Measurements from ENCODE around the gene NBEAL2. TPM values are rescaled to one million over a fixed set of nuclear protein-coding genes. Genes with fewer than 3 reads are reported as not detected.

NBEAL2 gene
- total RNA-seq, 1 donor from 2014 or later: 115 TPM

- Mint-ChIP-seq H3K36me3 (peaks cover 42% of the 10 kb centered on the region), H3K27me3 (no peaks in the 10 kb centered on the region), H3K9me3 (peaks cover 9% of the 10 kb centered on the region), H3K4me3 (peak overlapping the region; percentile 65), H3K27ac (peak overlapping the region; percentile 97), H3K4me1 (ENCODE audit: unreplicated experiment) (peaks cover 69% of the 10 kb centered on the region)
- TF ChIP-seq CTCF (conservative IDR thresholded peaks at IDR 0.05): no peak
- DNase-seq (ENCODE audit: extremely low spot score, unreplicated experiment): no peak
These were observed 36.8 kb upstream of the NBEAL2 start for GRCh38 chr3:46942481-46943236.

- H3K9me3 Mint-ChIP-seq: peaks cover 9% of the 10 kb centered on the region
- no peak for TF ChIP-seq CTCF (conservative IDR thresholded peaks at IDR 0.05)
- peaks cover 42% of the 10 kb centered on the region for H3K36me3 Mint-ChIP-seq
- peak overlapping the region; percentile 97 for H3K27ac Mint-ChIP-seq
- no peaks in the 10 kb centered on the region for H3K27me3 Mint-ChIP-seq
- H3K4me3 Mint-ChIP-seq: peak overlapping the region; percentile 65
- peaks cover 72% of the 10 kb centered on the region for H3K4me1 Mint-ChIP-seq (ENCODE audit: unreplicated experiment)
- DNase-seq (ENCODE audit: extremely low spot score, unreplicated experiment): no peak
These were observed 36.0 kb upstream of the NBEAL2 start for GRCh38 chr3:46943237-46944187.

- no peak for DNase-seq (ENCODE audit: extremely low spot score, unreplicated experiment)
- Mint-ChIP-seq H3K4me1 (ENCODE audit: unreplicated experiment) (peaks cover 79% of the 10 kb centered on the region), H3K27ac (peak overlapping the region; percentile 97)
These were observed 35.3 kb upstream of the NBEAL2 start for GRCh38 chr3:46944191-46944590.

DNA sequence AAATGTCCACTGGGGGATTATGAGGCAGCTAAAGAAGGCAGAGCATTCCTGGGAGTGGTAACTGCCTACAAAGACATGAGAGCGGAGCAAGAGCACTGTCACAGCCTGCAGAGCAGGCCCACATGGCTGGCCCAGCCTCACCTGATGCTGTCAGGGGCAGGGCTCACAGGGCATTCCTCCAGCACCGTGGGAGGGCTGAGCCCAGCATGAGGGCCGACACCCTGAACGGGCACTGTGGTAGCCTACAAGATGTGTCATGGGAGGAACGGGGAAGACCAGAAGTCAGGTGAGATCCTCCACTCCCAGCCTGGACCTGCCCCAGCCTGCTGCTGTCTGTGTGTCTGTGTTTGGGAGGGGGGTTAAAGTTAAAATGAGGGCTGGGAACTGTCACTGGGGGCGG, 33.0 kb upstream of the NBEAL2 start:
- peak overlapping the region; percentile 97 for H3K27ac Mint-ChIP-seq
- no peak for TF ChIP-seq CTCF (conservative IDR thresholded peaks at IDR 0.05)
- peaks cover 34% of the 10 kb centered on the region for H3K36me3 Mint-ChIP-seq
- H3K4me1 Mint-ChIP-seq (ENCODE audit: unreplicated experiment): peaks cover 70% of the 10 kb centered on the region
- H3K27me3 Mint-ChIP-seq: no peaks in the 10 kb centered on the region
- peaks cover 9% of the 10 kb centered on the region for H3K9me3 Mint-ChIP-seq
- no peak for DNase-seq (ENCODE audit: extremely low spot score, unreplicated experiment)
- H3K4me3 Mint-ChIP-seq: peak overlapping the region; percentile 61

More at GRCh38 chr3:46944191-46944590, 35.3 kb upstream of the NBEAL2 start:
- Mint-ChIP-seq H3K27me3 (no peaks in the 10 kb centered on the region), H3K4me3 (peak overlapping the region; percentile 14), H3K36me3 (peaks cover 42% of the 10 kb centered on the region), H3K9me3 (peaks cover 9% of the 10 kb centered on the region)
- TF ChIP-seq CTCF (conservative IDR thresholded peaks at IDR 0.05): no peak

DNA sequence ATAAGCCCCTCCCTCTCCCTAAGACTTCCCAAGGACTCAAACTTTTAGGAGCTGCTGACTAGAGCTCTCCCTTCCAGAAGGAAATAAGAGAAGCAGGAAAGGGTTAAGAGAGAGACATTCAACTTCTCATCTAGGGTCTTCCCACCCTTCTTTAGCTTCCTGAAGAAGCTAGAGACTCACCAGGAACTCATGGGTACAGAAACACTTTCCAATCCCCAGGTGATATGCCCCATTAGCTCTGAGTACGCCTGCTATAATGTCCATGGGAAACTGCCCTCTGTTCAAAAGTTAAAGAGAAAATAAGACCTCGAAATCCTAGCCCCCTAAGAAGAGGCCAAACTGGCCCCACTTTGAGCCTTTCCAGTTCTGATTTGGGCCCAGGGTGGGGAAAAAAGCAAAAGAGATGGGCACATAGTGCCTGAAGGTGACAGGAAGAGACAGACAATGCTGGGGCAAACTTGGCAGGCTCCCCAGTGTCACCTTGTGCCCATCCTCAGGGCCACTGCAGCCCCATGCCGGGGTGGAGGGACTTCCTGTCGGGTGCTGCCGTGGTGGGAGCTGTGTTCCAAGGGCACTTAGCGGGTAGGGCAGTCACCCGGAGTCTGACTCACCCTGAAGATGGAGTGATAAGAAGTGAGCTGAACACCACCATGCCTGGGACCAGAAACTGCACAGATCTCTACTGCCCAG, 32.5 kb upstream of the NBEAL2 start:
- peaks cover 73% of the 10 kb centered on the region for H3K4me1 Mint-ChIP-seq (ENCODE audit: unreplicated experiment)
- DNase-seq (ENCODE audit: extremely low spot score, unreplicated experiment): no peak

More for the DNA sequence above, 32.5 kb upstream of the NBEAL2 start:
- H3K36me3 Mint-ChIP-seq: peaks cover 34% of the 10 kb centered on the region
- peaks cover 9% of the 10 kb centered on the region for H3K9me3 Mint-ChIP-seq
- peak overlapping the region; percentile 97 for H3K27ac Mint-ChIP-seq
- peak overlapping the region; percentile 61 for H3K4me3 Mint-ChIP-seq
- H3K27me3 Mint-ChIP-seq: no peaks in the 10 kb centered on the region
- TF ChIP-seq CTCF (conservative IDR thresholded peaks at IDR 0.05): no peak
